AG10803 (cell line): Measurements from ENCODE around the gene PCDHGC5.
A peak's percentile ranks its signal among the peaks of the same experiment; 100 is the strongest.

Source experiments
- DNase-seq: peaks from one replicate; pipeline ENCODE4 v3.0.0; 2010; ENCODE audit warnings: low read depth
- H3K4me3 ChIP-seq: 2 replicates; pipeline ENCODE4 v1.5.1; 2011; ENCODE audit warnings: mild to moderate bottlenecking, low read length, control low read depth
- CTCF ChIP-seq: conservative IDR thresholded peaks from 2 replicates; pipeline ENCODE4 v1.5.1; 2011; ENCODE audit warnings: mild to moderate bottlenecking, low read length, control low read depth, inconsistent platforms

The PCDHGC5 gene

GRCh38 chr5:141484641-141485311, 4.1 kb upstream of the PCDHGC5 start, which contains the start of gene PCDHGC4:
Gene PCDHGC4 (plus strand): TSS chr5:141485030. CDS start chr5:141485174, 144 bp downstream.
- peak within 1 kb of the TSS; percentile 40 for H3K4me3 ChIP-seq
- TF ChIP-seq CTCF, result no peak
- no peak for DNase-seq

- DNase-seq, result no peak
- H3K4me3 ChIP-seq, result peak overlapping the region; percentile 40
- TF ChIP-seq CTCF, result no peak
These were observed 3.4 kb upstream of the PCDHGC5 start for GRCh38 chr5:141485321-141486055.

- no peak overlapping the region for H3K4me3 ChIP-seq
- no peak for DNase-seq
- TF ChIP-seq CTCF, result no peak
These were observed 2.8 kb upstream of the PCDHGC5 start for GRCh38 chr5:141486091-141486490.

- H3K4me3 ChIP-seq, result no peak overlapping the region
- DNase-seq, result no peak
- TF ChIP-seq CTCF, result no peak
These were observed 1.8 kb upstream of the PCDHGC5 start for GRCh38 chr5:141487131-141487530.

- DNase-seq, result no peak
These were observed 960 bp downstream of the PCDHGC5 start for GRCh38 chr5:141489841-141490240.

GRCh38 chr5:141490271-141490670, 1.4 kb downstream of the PCDHGC5 start:
- no peak overlapping the region for H3K4me3 ChIP-seq
- no peak for DNase-seq
- TF ChIP-seq CTCF, result no peak

More at GRCh38 chr5:141489841-141490240, 960 bp downstream of the PCDHGC5 start:
- TF ChIP-seq CTCF, result no peak
- H3K4me3 ChIP-seq, result no peak overlapping the region

- no peak for DNase-seq
- H3K4me3 ChIP-seq, result no peak overlapping the region
- TF ChIP-seq CTCF, result no peak
These were observed 1.9 kb downstream of the PCDHGC5 start for GRCh38 chr5:141490771-141491170.
